CD14-positive monocyte (primary cell): ENCODE results near the gene SLC35E1. TPM values are rescaled to one million over a fixed set of nuclear protein-coding genes. Genes with fewer than 3 reads are reported as not detected.
A peak's percentile ranks its signal among the peaks of the same experiment; 100 is the strongest.

Experiments used
- DNase-seq, 3 donors: peaks; one replicate each; pipeline ENCODE4 v3.0.0-alpha.2; 2011 to 2022
- H2AFZ ChIP-seq: 2 replicates; pipeline ENCODE4 v1.6.0; 2012; ENCODE audit warnings: mild to moderate bottlenecking, low read depth, low read length, inconsistent platforms; ENCODE audit not compliant: insufficient read depth, poor library complexity, severe bottlenecking
- H3K27ac ChIP-seq, 2 donors: 1 replicate in 1 of 2; 2 replicates in 1 of 2; pipeline ENCODE4 v1.5.1; 2012 to 2013; ENCODE audit warnings: low read length in 2 of 2, control low read depth in 1 of 2, inconsistent platforms in 1 of 2, low read depth in 1 of 2, mild to moderate bottlenecking in 1 of 2
- H3K27me3 ChIP-seq, 2 donors: one replicate each; pipeline versions ENCODE4 v1.6.0 to v1.6.1; 2011 to 2013; ENCODE audit warnings: low read length in 2 of 2; ENCODE audit not compliant: control insufficient read depth in 2 of 2, insufficient read depth in 2 of 2
- H3K36me3 ChIP-seq, 2 donors: replicated peaks in 1 of 2; 1 replicate in 1 of 2; 2 replicates in 1 of 2; pipeline versions ENCODE4 v1.5.1 to v1.6.1; 2012 to 2013; ENCODE audit warnings: low read length in 2 of 2, control low read depth in 1 of 2, inconsistent platforms in 1 of 2, mild to moderate bottlenecking in 1 of 2; ENCODE audit not compliant: insufficient read depth in 2 of 2, control insufficient read depth in 1 of 2
- H3K4me1 ChIP-seq, 2 donors: 1 replicate in 1 of 2; 2 replicates in 1 of 2; pipeline versions ENCODE4 v1.5.1 to v1.6.1; 2012 to 2013; ENCODE audit warnings: low read length in 2 of 2, control low read depth in 1 of 2, inconsistent platforms in 1 of 2, mild to moderate bottlenecking in 1 of 2, moderate library complexity in 1 of 2; ENCODE audit not compliant: insufficient read depth in 2 of 2, control insufficient read depth in 1 of 2
- H3K4me2 ChIP-seq: replicated peaks from 2 replicates; pipeline ENCODE3; 2012; ENCODE audit warnings: low read length, moderate library complexity, mild to moderate bottlenecking; ENCODE audit not compliant: poor library complexity, severe bottlenecking; ENCODE audit errors: extremely low read depth
- H3K4me3 ChIP-seq, 3 experiments: fragments of 200-600 bp in 1 of 3; sonication (generic) in 1 of 3; replicated peaks in 1 of 3; 1 replicate in 2 of 3; 2 replicates in 1 of 3; pipeline ENCODE4 v1.5.1; 2011 to 2013; ENCODE audit warnings: low read length in 3 of 3, mild to moderate bottlenecking in 3 of 3, control low read depth in 2 of 3, low read depth in 2 of 3, inconsistent platforms in 1 of 3, moderate library complexity in 1 of 3
- H3K79me2 ChIP-seq: 2 replicates; pipeline ENCODE4 v1.6.0; 2012; ENCODE audit warnings: mild to moderate bottlenecking, control low read depth, inconsistent platforms, low read length, moderate library complexity; ENCODE audit not compliant: insufficient read depth
- H3K9ac ChIP-seq: 2 replicates; pipeline ENCODE4 v1.6.0; 2017; ENCODE audit warnings: low read length, mild to moderate bottlenecking; ENCODE audit not compliant: insufficient read depth, poor library complexity, severe bottlenecking
- H3K9me3 ChIP-seq, 2 donors: replicated peaks in 1 of 2; 1 replicate in 1 of 2; 2 replicates in 1 of 2; pipeline versions ENCODE4 v1.5.1 to v1.6.1; 2012 to 2013; ENCODE audit warnings: low read length in 2 of 2, control low read depth in 1 of 2; ENCODE audit not compliant: control insufficient read depth in 1 of 2, insufficient read depth in 1 of 2
- H4K20me1 ChIP-seq: 2 replicates; pipeline ENCODE4 v1.6.0; 2012; ENCODE audit warnings: mild to moderate bottlenecking, low read length, control low read depth, moderate library complexity; ENCODE audit not compliant: insufficient read depth
- H3K27ac Mint-ChIP-seq, 7 donors: one replicate each; pipeline ENCODE4 v1.8.0; 2020; ENCODE audit warnings: mild to moderate bottlenecking in 7 of 7, mixed read lengths in 7 of 7, moderate library complexity in 6 of 7, inconsistent platforms in 2 of 7
- H3K27me3 Mint-ChIP-seq, 3 donors: one replicate each; pipeline ENCODE4 v1.8.0; 2021 to 2022; ENCODE audit warnings: low read depth in 3 of 3, mild to moderate bottlenecking in 3 of 3, mixed read lengths in 3 of 3, moderate library complexity in 3 of 3, inconsistent platforms in 1 of 3
- H3K36me3 Mint-ChIP-seq, 2 donors: one replicate each; pipeline ENCODE4 v1.8.0; 2020; ENCODE audit warnings: mixed read lengths in 2 of 2, inconsistent platforms in 1 of 2, mild to moderate bottlenecking in 1 of 2
- H3K4me1 Mint-ChIP-seq: one replicate; pipeline ENCODE4 v1.8.0; 2020; ENCODE audit warnings: mild to moderate bottlenecking, mixed read lengths
- H3K4me3 Mint-ChIP-seq, 2 donors: one replicate each; pipeline ENCODE4 v1.8.0; 2020; ENCODE audit warnings: mild to moderate bottlenecking in 2 of 2, mixed read lengths in 2 of 2, moderate library complexity in 1 of 2
- H3K9me3 Mint-ChIP-seq, 7 donors: one replicate each; pipeline ENCODE4 v1.8.0; 2020 to 2022; ENCODE audit warnings: mixed read lengths in 7 of 7, mild to moderate bottlenecking in 6 of 7, moderate library complexity in 6 of 7, inconsistent platforms in 2 of 7
- WGBS: methylation state at CpG from one replicate; pipeline ENCODE4 v1.1.5; 2013; ENCODE audit warnings: missing lambda C conversion rate; ENCODE audit not compliant: insufficient coverage; 5-methylcytosine and 5-hydroxymethylcytosine counted together
- intact Hi-C, 2 donors: fragments of 100-400 bp; cut with micrococcal nuclease; formaldehyde crosslinking; loops; one replicate each; pipeline versions ENCODE4 v1.15.0 to v1.15.1; 2023
- polyA plus RNA-seq, 3 donors: library from polyadenylated mRNA; depleted of rRNA in 1 of 3; unstranded in 2 of 3; stranded (reverse) in 1 of 3; fragments of 300-500 nt in 2 of 3; fragments of >200 nt in 1 of 3; fragmentation: Illumina TruSeq in 2 of 3; gene quantifications; 1 replicate in 2 of 3; 2 replicates in 1 of 3; pipeline ENCODE4 v1.2.3, GENCODE V29; 2012 to 2021
- TF ChIP-seq, protein P1 (sequence below): fragments of 200-600 bp; IDR thresholded peaks from one replicate; pipeline ENCODE4 v1.8.0; 2022; ENCODE audit warnings: antibody characterized with exemption, mild to moderate bottlenecking

SLC35E1 gene
- polyA plus RNA-seq, 3 donors: 12.1 to 28.8 (median 13.5) TPM

DNA sequence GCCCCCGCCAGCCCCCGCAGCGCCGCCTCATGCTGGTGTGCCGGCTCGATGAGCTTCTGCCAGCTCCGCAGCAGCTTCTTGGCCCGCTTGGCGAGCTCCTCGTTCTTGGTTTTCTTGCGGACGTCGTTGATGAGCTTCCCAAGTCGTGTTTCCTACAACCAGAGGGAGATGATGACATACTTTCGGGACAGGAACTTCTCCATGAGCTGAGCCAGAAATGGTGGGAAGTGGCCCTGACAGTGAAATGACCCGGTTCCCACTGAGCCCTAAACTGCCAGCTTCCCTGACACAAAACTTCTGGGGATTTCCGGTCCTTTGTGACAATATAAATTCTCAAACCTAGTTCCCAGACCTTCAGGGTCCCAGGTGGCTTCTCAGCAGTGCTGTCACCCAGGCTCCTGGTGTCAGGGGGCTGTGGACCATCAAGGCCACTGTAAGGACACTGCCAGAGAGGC, 5.3 kb upstream of the SLC35E1 start:
- no peak overlapping the region for H2AFZ ChIP-seq
- peaks cover 30 to 80% of the 10 kb centered on the region in 2 donors for H3K36me3 ChIP-seq
- 87% methylated on average over 16 of the region's 17 CpGs for WGBS
- no peaks in the 10 kb centered on the region for H3K27me3 ChIP-seq
- H3K9ac ChIP-seq: no peak overlapping the region
- peak overlapping the region in 1 of 2 donors; percentile 27 for H3K27ac ChIP-seq
- Mint-ChIP-seq H3K27ac (no peak overlapping the region), H3K27me3 (peaks cover 0 to 2% (median 0%) of the 10 kb centered on the region in 3 donors), H3K4me3 (no peak overlapping the region), H3K4me1 (peaks cover 29% of the 10 kb centered on the region), H3K9me3 (peaks cover 0 to 2% (median 0%) of the 10 kb centered on the region in 7 donors), H3K36me3 (peaks cover 31 to 64% of the 10 kb centered on the region in 2 donors)
- peaks cover 99% of the 10 kb centered on the region for H4K20me1 ChIP-seq
- intact Hi-C loops: no loop called here
- H3K4me1 ChIP-seq: peaks cover 17 to 27% of the 10 kb centered on the region in 2 donors
- H3K4me2 ChIP-seq: no peak overlapping the region
- no peaks in the 10 kb centered on the region for H3K9me3 ChIP-seq
- no peak for DNase-seq
- H3K79me2 ChIP-seq: peaks cover 100% of the 10 kb centered on the region
- TF ChIP-seq, protein P1, sequence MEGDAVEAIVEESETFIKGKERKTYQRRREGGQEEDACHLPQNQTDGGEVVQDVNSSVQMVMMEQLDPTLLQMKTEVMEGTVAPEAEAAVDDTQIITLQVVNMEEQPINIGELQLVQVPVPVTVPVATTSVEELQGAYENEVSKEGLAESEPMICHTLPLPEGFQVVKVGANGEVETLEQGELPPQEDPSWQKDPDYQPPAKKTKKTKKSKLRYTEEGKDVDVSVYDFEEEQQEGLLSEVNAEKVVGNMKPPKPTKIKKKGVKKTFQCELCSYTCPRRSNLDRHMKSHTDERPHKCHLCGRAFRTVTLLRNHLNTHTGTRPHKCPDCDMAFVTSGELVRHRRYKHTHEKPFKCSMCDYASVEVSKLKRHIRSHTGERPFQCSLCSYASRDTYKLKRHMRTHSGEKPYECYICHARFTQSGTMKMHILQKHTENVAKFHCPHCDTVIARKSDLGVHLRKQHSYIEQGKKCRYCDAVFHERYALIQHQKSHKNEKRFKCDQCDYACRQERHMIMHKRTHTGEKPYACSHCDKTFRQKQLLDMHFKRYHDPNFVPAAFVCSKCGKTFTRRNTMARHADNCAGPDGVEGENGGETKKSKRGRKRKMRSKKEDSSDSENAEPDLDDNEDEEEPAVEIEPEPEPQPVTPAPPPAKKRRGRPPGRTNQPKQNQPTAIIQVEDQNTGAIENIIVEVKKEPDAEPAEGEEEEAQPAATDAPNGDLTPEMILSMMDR: no peak
- no peak overlapping the region for H3K4me3 ChIP-seq

DNA sequence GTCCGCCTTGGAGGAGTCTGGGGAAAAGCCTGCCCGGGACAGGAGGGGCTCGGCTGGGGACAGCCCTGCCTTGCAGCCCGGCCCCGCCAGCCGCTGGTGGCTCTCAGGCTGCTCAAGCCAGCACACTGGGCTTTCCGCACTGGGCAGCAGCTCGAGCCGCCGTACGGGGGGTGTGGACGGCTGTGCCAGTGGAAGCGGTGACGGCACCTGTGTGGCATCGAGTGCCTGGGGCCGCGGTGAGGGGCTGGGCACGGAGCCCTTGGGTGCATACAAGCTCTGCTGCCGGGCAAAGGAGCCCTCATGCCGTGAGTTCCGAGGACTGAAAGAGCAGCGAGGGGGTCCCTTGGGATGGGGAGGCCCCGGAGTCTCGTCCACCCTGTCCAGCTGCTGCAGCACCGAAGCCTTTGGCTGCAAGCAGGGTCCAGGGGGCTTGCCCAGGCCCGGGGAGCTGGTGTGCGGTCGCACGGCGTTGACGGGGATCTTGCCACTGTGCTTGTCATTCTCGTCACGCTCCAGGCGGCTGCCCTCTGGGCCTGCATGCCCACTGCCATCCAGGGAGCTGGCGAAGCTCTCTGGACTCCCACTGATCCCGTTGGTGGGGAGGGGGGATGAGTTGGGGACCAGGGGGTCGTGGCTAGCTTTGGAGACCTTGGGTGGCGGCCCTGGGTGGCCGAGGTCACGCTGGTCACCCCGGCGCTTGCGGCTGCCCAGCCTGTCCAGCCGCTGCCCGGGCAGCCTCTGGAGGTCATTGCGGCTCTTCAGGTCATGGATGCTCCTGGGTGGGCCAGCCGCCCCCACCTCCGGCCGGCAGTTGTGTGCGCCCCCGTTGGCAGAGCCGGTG, 4.7 kb upstream of the SLC35E1 start:
- H3K36me3 ChIP-seq: peaks cover 30 to 79% of the 10 kb centered on the region in 2 donors
- TF ChIP-seq, protein P1: no peak
- 95% methylated on average over 51 of the region's 52 CpGs for WGBS
- H3K4me3 ChIP-seq: no peak overlapping the region
- Mint-ChIP-seq H3K9me3 (peaks cover 0 to 2% (median 0%) of the 10 kb centered on the region in 7 donors), H3K27ac (no peak overlapping the region), H3K4me1 (peaks cover 26% of the 10 kb centered on the region), H3K4me3 (no peak overlapping the region), H3K27me3 (peaks cover 0 to under 1% (median 0%) of the 10 kb centered on the region in 3 donors), H3K36me3 (peaks cover 31 to 61% of the 10 kb centered on the region in 2 donors)
- peaks cover 17 to 26% of the 10 kb centered on the region in 2 donors for H3K4me1 ChIP-seq
- DNase-seq: no peak
- intact Hi-C loops: no loop called here
- H3K4me2 ChIP-seq: no peak overlapping the region
- H3K79me2 ChIP-seq: peaks cover 97% of the 10 kb centered on the region
- H3K27ac ChIP-seq: no peak overlapping the region
- H3K9me3 ChIP-seq: no peaks in the 10 kb centered on the region
- H3K27me3 ChIP-seq: no peaks in the 10 kb centered on the region
- no peak overlapping the region for H3K9ac ChIP-seq
- H2AFZ ChIP-seq: no peak overlapping the region
- peaks cover 93% of the 10 kb centered on the region for H4K20me1 ChIP-seq
